IPS DF 19.7 (cell line): ENCODE measurements around the gene NTF4.
"Not testable (repeated sequence)": the region's sequence is repeated elsewhere in the genome, so short reads cannot be mapped to it uniquely, and the experiment has no call there.

Experiments
- DNase-seq: peaks from one replicate; pipeline ENCODE4 v3.0.0-alpha.2; 2013; ENCODE audit warnings: low read depth, low spot score

NTF4 gene

GRCh38 chr19:49056902-49057596 is 7.6 kb downstream of the NTF4 start:
- DNase-seq, result not testable (repeated sequence)

GRCh38 chr19:49056101-49056901 is 8.3 kb downstream of the NTF4 start:
- no peak for DNase-seq

GRCh38 chr19:49050376-49051033 is 14.1 kb downstream of the NTF4 start:
- DNase-seq, result not testable (repeated sequence)

GRCh38 chr19:49049834-49050233 is 14.8 kb downstream of the NTF4 start:
- DNase-seq, result not testable (repeated sequence)

GRCh38 chr19:49049011-49049410 is 15.6 kb downstream of the NTF4 start, which contains the start of gene CGB8:
CGB8 (minus strand) TSS chr19:49049111; CDS start chr19:49048739, 372 bp downstream.
- not testable (repeated sequence) for DNase-seq

- not testable (repeated sequence) for DNase-seq
Measured at GRCh38 chr19:49043548-49043947, 21.1 kb downstream of the NTF4 start, which contains the start of gene CGB5. CGB5 (plus strand) TSS chr19:49043848; CDS start chr19:49044210, 362 bp downstream.

- DNase-seq, result not testable (repeated sequence)
Measured at GRCh38 chr19:49042666-49043065, 22.0 kb downstream of the NTF4 start.

GRCh38 chr19:49042177-49042576 is 22.4 kb downstream of the NTF4 start:
- DNase-seq, result no peak

GRCh38 chr19:49039736-49040135 is 24.9 kb downstream of the NTF4 start:
- not testable (repeated sequence) for DNase-seq

- DNase-seq, result not testable (repeated sequence)
Measured at GRCh38 chr19:49038557-49039276, 25.9 kb downstream of the NTF4 start.

- not testable (repeated sequence) for DNase-seq
Measured at GRCh38 chr19:49038111-49038510, 26.5 kb downstream of the NTF4 start.

GRCh38 chr19:49036815-49037214 is 27.8 kb downstream of the NTF4 start, which contains the start of gene CGB1:
CGB1 (minus strand) TSS chr19:49036895; CDS start chr19:49036711, 184 bp downstream.
- not testable (repeated sequence) for DNase-seq

- not testable (repeated sequence) for DNase-seq
Measured at GRCh38 chr19:49031642-49032301, 32.8 kb downstream of the NTF4 start, which contains the start of gene CGB2. CGB2 (plus strand) TSS chr19:49031890; CDS start chr19:49032096, 206 bp downstream.

GRCh38 chr19:49030323-49030722 is 34.3 kb downstream of the NTF4 start:
- DNase-seq, result not testable (repeated sequence)

GRCh38 chr19:49029749-49030148 is 34.9 kb downstream of the NTF4 start:
- DNase-seq, result not testable (repeated sequence)

GRCh38 chr19:49028686-49029085 is 35.9 kb downstream of the NTF4 start:
- DNase-seq, result not testable (repeated sequence)

GRCh38 chr19:49025599-49025998 is 39.0 kb downstream of the NTF4 start:
- not testable (repeated sequence) for DNase-seq

- DNase-seq, result not testable (repeated sequence)
Measured at GRCh38 chr19:49025088-49025487, 39.5 kb downstream of the NTF4 start.

- DNase-seq, result not testable (repeated sequence)
Measured at GRCh38 chr19:49024233-49024632, 40.4 kb downstream of the NTF4 start, which contains the start of gene CGB3. CGB3 (minus strand) TSS chr19:49024333; CDS start chr19:49023971, 362 bp downstream.

GRCh38 chr19:49022116-49022515 is 42.5 kb downstream of the NTF4 start:
- DNase-seq, result no peak
